ENCODE results near the gene ACTC1. TPM values are rescaled to one million over a fixed set of nuclear protein-coding genes. Genes with fewer than 3 reads are reported as not detected.

Gene ACTC1
- total and polyA plus RNA-seq, 2 of the 13 experiments (the other 11 are each of a cell fraction or from before 2014, with no cell fraction given) = not detected

GRCh38 chr15:34776606-34777105, 18.7 kb downstream of the ACTC1 start (continued):
- TF ChIP-seq GLMP (CRISPR knock-in tag; IDR thresholded peaks at IDR 0.05; ENCODE audit: borderline replicate concordance) = no peak
- no peak for TF ChIP-seq GATA4 (IDR thresholded peaks at IDR 0.05; ENCODE audit: borderline replicate concordance, low read depth)

DNA sequence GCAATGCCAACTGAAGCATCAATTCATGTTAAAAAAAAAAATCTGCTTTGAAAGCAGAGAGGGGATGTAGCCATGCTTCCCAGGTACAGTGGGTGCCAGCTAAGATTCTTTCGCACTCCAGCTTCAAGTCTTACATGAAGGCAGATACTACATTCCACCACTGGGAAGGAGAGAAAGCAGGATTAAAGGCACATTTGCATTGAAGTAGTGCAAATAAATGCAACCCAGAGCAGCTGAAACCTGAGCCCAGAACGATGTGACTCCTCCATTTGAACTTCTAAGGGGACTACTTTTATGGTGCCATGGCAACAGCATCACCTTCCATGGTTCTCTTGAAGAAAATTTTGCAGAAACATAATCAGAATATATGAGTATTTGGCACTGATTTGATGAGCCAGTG, 21.4 kb downstream of the ACTC1 start:
- Histone ChIP-seq H3K79me2 (ENCODE audit: insufficient read depth, low read length) (no peaks in the 10 kb centered on the region), H2AFZ (ENCODE audit: low read length) (no peak overlapping the region), H3K9ac (ENCODE audit: insufficient read depth, low read depth, low read length) (no peak overlapping the region), H3K27me3 (ENCODE audit: control insufficient read depth in 1 of 2, insufficient read depth in 2 of 2, low read length in 2 of 2) (peaks cover 0 to 15% of the 10 kb centered on the region in 2 experiments; a peak in 1 of 5 replicates), H4K20me1 (ENCODE audit: insufficient read depth, low read length) (no peaks in the 10 kb centered on the region), H3K4me1 (ENCODE audit: insufficient read depth, low read length) (no peaks in the 10 kb centered on the region), H3K4me2 (ENCODE audit: low read depth, low read length) (no peak overlapping the region), H3K27ac (ENCODE audit: extremely low read length, insufficient read depth, low read length) (no peak overlapping the region), H3K36me3 (replicated peaks in 1 of 2; ENCODE audit: control insufficient read depth in 1 of 2, insufficient read depth in 2 of 2, low read length in 2 of 2) (no peaks in the 10 kb centered on the region), H3K9me3 (ENCODE audit: low read length) (no peaks in the 10 kb centered on the region), H3K4me3 (replicated peaks in 1 of 3; ENCODE audit: insufficient read depth in 1 of 3, low read depth in 2 of 3, low read length in 3 of 3) (no peak overlapping the region)
- no peak for ATAC-seq
- WGBS (ENCODE audit: low lambda C conversion rate) = 3% methylated on average over 2 of the region's 2 CpGs
- FAIRE-seq = no peak
- intact Hi-C loops (cut with micrococcal nuclease; ENCODE audit: unreplicated experiment) (no loop called here), in situ Hi-C loops (cut with HindIII; ENCODE audit: extremely low pct_ligation_motif_present, low pct_unique_long_range_greater_than_20kb) (no loop called here)
- TF ChIP-seq ZNF407 (CRISPR knock-in tag; IDR thresholded peaks at IDR 0.05; ENCODE audit: not compliant biosample characterization) (no peak), FOXA1 (IDR thresholded peaks at IDR 0.05) (no peak), FOXA1 (CRISPR knock-in tag; IDR thresholded peaks at IDR 0.05) (no peak), TBX2 (CRISPR knock-in tag; IDR thresholded peaks at IDR 0.05; ENCODE audit: borderline replicate concordance) (no peak), MYNN (CRISPR knock-in tag; IDR thresholded peaks at IDR 0.05; ENCODE audit: low read depth) (no peak), ZNF773 (CRISPR knock-in tag; IDR thresholded peaks at IDR 0.05; ENCODE audit: borderline replicate concordance) (no peak), HDAC2 (CRISPR knock-in tag; IDR thresholded peaks at IDR 0.05) (no peak), HNRNPLL (IDR thresholded peaks at IDR 0.05; ENCODE audit: low read depth, low read length, poor library complexity, severe bottlenecking) (no peak), NCOA1 (CRISPR knock-in tag; IDR thresholded peaks at IDR 0.05) (no peak)
- TF ChIP-seq, protein P1, sequence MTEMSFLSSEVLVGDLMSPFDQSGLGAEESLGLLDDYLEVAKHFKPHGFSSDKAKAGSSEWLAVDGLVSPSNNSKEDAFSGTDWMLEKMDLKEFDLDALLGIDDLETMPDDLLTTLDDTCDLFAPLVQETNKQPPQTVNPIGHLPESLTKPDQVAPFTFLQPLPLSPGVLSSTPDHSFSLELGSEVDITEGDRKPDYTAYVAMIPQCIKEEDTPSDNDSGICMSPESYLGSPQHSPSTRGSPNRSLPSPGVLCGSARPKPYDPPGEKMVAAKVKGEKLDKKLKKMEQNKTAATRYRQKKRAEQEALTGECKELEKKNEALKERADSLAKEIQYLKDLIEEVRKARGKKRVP (CRISPR knock-in tag; IDR thresholded peaks at IDR 0.05) = no peak
- no peak for DNase-seq (ENCODE audit: low spot score)
- CTCF ChIA-PET (ENCODE audit: low intra/inter-chr PET ratio, low total read pairs) = no interaction called here
- POLR2A ChIA-PET = no interaction called here
- BruUV-seq (replicated peaks) = no TSS peak

All from HepG2 (cell line).